GM12875 (cell line): ENCODE measurements around the gene PICK1.

Source experiments
- H3K4me3 ChIP-seq: one replicate; pipeline ENCODE4 v1.5.1; 2011; ENCODE audit warnings: low read depth, low read length, control low read depth
- CTCF ChIP-seq: IDR thresholded peaks from 2 replicates; pipeline ENCODE4 v1.5.1; 2011; ENCODE audit warnings: low read depth, mild to moderate bottlenecking, control low read depth, inconsistent platforms, low read length, moderate library complexity, borderline replicate concordance; ENCODE audit not compliant: insufficient read depth

Gene PICK1

GRCh38 chr22:38038426-38038825, 18.8 kb upstream of the PICK1 start:
- H3K4me3 ChIP-seq = no peak overlapping the region
- no peak for TF ChIP-seq CTCF

GRCh38 chr22:38038890-38039812, 18.1 kb upstream of the PICK1 start:
- no peak overlapping the region for H3K4me3 ChIP-seq
- no peak for TF ChIP-seq CTCF

- no peak overlapping the region for H3K4me3 ChIP-seq
- TF ChIP-seq CTCF = no peak
Observed at GRCh38 chr22:38040953-38041759, 16.0 kb upstream of the PICK1 start.

GRCh38 chr22:38041760-38042487, 15.3 kb upstream of the PICK1 start:
- TF ChIP-seq CTCF = no peak
- no peak overlapping the region for H3K4me3 ChIP-seq

- no peak overlapping the region for H3K4me3 ChIP-seq
- TF ChIP-seq CTCF = no peak
Observed at GRCh38 chr22:38042488-38042790, 14.8 kb upstream of the PICK1 start.

- TF ChIP-seq CTCF = no peak
- H3K4me3 ChIP-seq = no peak overlapping the region
Observed at GRCh38 chr22:38043151-38044039, 13.8 kb upstream of the PICK1 start.
